Ishikawa (cell line): ENCODE measurements around the gene MDFIC.

ENCODE experiments used
- CREB1 ChIP-seq: IDR thresholded peaks from 2 replicates; pipeline ENCODE4 v1.6.1; 2012; ENCODE audit warnings: low read depth
- EP300 ChIP-seq: IDR thresholded peaks from 2 replicates; pipeline ENCODE4 v1.6.1; 2012; ENCODE audit warnings: borderline replicate concordance
- RAD21 ChIP-seq: IDR thresholded peaks from 2 replicates; pipeline ENCODE4 v1.6.1; 2012; ENCODE audit warnings: low read depth
- REST ChIP-seq: IDR thresholded peaks from 2 replicates; pipeline ENCODE4 v1.6.1; 2012; ENCODE audit warnings: low read depth, mild to moderate bottlenecking
- YY1 ChIP-seq: IDR thresholded peaks from 2 replicates; pipeline ENCODE4 v1.6.1; 2012; ENCODE audit warnings: low read depth
- ZBTB7A ChIP-seq: IDR thresholded peaks from 2 replicates; pipeline ENCODE4 v1.6.1; 2012; ENCODE audit warnings: low read depth

Gene MDFIC

GRCh38 chr7:115068220-115068619 lies 146.3 kb downstream of the MDFIC start:
- TF ChIP-seq ZBTB7A (no peak), RAD21 (no peak), REST (no peak), YY1 (no peak), CREB1 (no peak), EP300 (no peak)
